HL-60 (cell line): Measurements from ENCODE around the gene KRTAP10-11.

Experiments
- CTCF ChIP-seq: IDR thresholded peaks from one replicate; pipeline ENCODE4 v1.5.1; 2011; ENCODE audit warnings: low read length, control low read depth, inconsistent platforms; ENCODE audit not compliant: insufficient read depth
- POLR2AphosphoS5 ChIP-seq: IDR thresholded peaks from 2 replicates; pipeline ENCODE4 v1.6.1; 2012; ENCODE audit warnings: low read depth

- TF ChIP-seq CTCF (no peak), POLR2AphosphoS5 (no peak)
Measured at GRCh38 chr21:44626673-44627143, 19.5 kb upstream of the KRTAP10-11 start, which contains the start of gene KRTAP10-9.
